MG63 (cell line): ENCODE measurements around the gene LBHD1. TPM values are rescaled to one million over a fixed set of nuclear protein-coding genes. Genes with fewer than 3 reads are reported as not detected.

Experiments
- DNase-seq: peaks from one replicate; pipeline ENCODE4 v3.0.0-alpha.2; 2020
- H3K27me3 ChIP-seq: fragments of 250-450 bp; sonication (Bioruptor Pico); 2 replicates; pipeline ENCODE4 v1.5.1; 2020; ENCODE audit warnings: mild to moderate bottlenecking, moderate library complexity
- H3K36me3 ChIP-seq: fragments of 250-450 bp; sonication (Bioruptor Pico); 2 replicates; pipeline ENCODE4 v1.5.1; 2020; ENCODE audit warnings: mild to moderate bottlenecking, moderate library complexity
- H3K4me3 ChIP-seq: fragments of 250-450 bp; sonication (Bioruptor Pico); 2 replicates; pipeline ENCODE4 v1.5.1; 2020; ENCODE audit warnings: mild to moderate bottlenecking, moderate library complexity
- H3K9me3 ChIP-seq: fragments of 250-450 bp; sonication (Bioruptor Pico); 2 replicates; pipeline ENCODE4 v1.5.1; 2020; ENCODE audit warnings: mild to moderate bottlenecking, moderate library complexity
- total RNA-seq: library from RNA; depleted of rRNA; stranded (reverse); fragments of >200 nt; shearing (Covaris generic); gene quantifications from 2 replicates; pipeline ENCODE4 v1.2.3, GENCODE V29; 2014; ENCODE audit warnings: low replicate concordance; rRNA removed

LBHD1 gene
- total RNA-seq = 4.7 and 9.8 TPM in 2 replicates

DNA sequence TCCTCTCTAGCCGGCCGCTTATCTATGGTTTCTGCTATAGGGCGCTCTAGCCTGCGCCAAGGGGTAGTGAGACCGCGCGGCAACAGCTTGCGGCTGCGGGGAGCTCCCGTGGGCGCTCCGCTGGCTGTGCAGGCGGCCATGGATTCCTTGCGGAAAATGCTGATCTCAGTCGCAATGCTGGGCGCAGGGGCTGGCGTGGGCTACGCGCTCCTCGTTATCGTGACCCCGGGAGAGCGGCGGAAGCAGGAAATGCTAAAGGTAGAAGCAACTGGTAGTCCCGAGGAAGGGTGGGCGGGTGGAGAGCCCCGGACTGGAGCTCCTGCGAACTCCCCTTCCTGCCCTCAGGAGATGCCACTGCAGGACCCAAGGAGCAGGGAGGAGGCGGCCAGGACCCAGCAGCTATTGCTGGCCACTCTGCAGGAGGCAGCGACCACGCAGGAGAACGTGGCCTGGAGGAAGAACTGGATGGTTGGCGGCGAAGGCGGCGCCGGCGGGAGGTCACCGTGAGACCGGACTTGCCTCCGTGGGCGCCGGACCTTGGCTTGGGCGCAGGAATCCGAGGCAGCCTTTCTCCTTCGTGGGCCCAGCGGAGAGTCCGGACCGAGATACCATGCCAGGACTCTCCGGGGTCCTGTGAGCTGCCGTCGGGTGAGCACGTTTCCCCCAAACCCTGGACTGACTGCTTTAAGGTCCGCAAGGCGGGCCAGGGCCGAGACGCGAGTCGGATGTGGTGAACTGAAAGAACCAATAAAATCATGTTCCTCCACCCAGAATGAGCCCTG, at the start of gene LBHD1, which contains the start of gene UQCC3:
TSS of gene LBHD1 (minus strand) at position 660 of the 782 bp plus-strand sequence. CDS start 2,236 bp downstream, outside the sequence.
TSS of gene UQCC3 (plus strand) at position 66 of the 782 bp plus-strand sequence. CDS start at position 139, 73 bp downstream.
- peak; percentile 85 for DNase-seq
- H3K36me3 ChIP-seq = peaks cover 52% of the 10 kb centered on the region
- H3K27me3 ChIP-seq = no peaks in the 10 kb centered on the region
- H3K4me3 ChIP-seq = peak within 1 kb of the TSS; percentile 97
- H3K9me3 ChIP-seq = no peaks in the 10 kb centered on the region

DNA sequence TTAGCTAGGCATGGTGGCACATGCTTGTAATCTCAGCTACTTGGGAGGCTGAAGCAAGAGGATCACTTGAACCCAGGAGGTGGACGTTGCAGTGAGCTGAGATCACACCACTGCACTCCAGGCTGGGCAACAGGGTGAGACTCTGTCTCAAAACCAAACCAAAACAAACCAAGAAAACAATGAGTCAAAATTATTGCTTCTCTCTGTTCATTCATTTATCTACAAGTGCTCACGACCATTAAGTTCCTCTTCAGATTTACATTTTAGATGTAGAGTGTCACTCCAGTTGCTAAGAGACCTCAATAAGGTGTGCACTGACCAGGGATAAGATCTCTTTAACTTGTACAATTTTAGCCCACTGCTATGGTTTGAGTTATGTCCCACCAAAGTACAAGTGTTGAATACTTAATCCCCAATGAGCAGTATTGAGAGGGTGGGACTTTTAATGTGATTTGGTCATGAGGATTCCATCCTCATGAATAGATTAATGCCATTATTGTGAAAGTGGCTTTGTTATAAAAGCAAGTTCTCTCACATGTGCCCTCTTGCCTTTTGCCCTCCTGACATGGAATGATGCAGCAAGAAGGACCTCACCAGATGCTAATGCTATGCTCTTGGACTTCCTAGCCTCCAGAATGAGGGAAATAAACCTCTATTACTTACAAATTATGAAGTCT, 47.4 kb upstream of the LBHD1 start:
- Histone ChIP-seq H3K36me3 (peaks cover 93% of the 10 kb centered on the region), H3K4me3 (no peak overlapping the region), H3K27me3 (no peaks in the 10 kb centered on the region), H3K9me3 (no peaks in the 10 kb centered on the region)
- DNase-seq = no peak

DNA sequence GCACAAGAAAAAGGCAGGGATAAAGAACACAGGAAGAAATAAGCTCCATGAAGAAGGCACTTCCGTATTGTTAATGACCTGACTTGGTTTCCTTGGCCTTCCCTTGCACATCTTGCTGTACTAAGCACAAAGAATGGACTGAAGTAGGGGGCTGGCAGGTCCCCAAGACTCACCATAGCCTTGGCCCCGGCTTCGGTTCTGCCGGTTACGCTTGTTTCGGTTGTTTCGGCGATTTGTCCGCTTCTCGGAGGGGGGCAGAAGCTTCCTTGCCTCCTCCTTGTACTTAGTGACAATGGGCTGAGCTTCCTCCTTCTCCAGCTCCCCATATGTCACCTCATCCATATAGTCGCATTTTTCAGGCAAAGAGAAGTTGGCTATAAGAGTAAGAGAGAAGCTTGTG, 44.7 kb upstream of the LBHD1 start:
- no peaks in the 10 kb centered on the region for H3K9me3 ChIP-seq
- H3K27me3 ChIP-seq = no peaks in the 10 kb centered on the region
- DNase-seq = no peak
- H3K36me3 ChIP-seq = peaks cover 89% of the 10 kb centered on the region
- H3K4me3 ChIP-seq = no peak overlapping the region

DNA sequence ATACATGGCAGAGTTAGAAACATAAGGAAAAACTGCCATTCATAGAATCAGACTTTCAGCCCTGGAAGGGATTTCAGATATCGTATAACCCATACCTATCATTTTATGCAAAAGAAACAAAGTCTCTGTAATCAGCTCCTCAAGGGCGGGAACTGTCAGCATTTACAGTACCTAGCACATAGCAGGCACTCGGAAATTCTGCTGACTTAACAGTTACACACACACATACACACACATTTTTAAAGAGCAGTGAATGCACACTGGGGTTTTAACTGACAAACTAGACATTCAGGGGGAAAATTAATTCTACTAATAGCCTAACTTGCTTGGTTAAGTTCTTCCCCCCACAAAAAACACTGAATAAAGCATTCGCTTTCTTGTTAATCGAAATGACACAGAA, 44.1 kb upstream of the LBHD1 start:
- H3K4me3 ChIP-seq = no peak overlapping the region
- no peaks in the 10 kb centered on the region for H3K27me3 ChIP-seq
- H3K36me3 ChIP-seq = peaks cover 89% of the 10 kb centered on the region
- H3K9me3 ChIP-seq = no peaks in the 10 kb centered on the region
- no peak for DNase-seq

DNA sequence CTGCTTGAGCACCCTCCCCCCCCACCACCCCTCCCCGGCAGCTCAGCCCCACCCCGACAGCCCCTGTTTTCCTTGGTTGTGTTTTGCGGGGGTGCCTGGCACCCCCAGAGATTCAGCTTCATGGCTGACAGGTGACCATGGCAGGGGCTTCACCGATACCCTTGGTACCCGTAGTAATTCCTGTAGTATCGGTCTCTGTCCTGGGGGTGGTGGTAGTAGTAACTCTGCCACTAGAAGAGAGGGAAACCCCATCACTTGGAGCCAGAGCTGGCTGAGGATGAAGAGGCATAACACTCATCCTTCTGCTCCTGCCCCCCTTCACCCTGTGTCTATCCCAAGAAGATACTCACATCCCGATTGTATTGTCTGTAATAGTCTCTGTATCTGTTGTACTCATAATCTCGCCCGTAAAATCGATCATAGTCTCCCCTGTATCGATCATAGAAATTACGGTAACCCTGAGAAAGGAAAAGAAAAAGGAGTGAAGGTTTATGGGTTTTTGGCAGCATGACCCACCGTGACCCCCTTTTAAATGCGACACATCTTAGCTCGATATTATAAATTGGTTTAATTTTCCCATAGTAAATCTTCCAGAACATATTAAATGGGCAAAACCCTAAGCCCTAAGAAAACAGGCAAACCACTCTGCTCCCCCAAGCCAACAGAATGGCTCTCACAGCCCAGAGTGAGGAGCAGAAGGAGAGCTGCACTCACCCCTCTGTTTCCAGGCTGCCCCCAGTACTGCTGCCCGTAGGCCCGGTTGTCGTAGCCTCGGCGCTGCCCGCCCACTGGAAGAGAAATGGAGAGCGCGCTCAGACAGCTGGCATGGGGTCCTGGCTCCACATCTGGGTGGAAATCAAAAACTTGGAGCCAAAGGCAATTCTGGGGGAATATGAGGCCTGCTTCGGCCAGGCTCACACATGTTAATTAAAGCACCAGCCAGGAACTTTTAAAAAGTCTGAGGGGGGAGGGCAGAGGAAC, 43.4 kb upstream of the LBHD1 start:
- Histone ChIP-seq H3K27me3 (no peaks in the 10 kb centered on the region), H3K36me3 (peaks cover 87% of the 10 kb centered on the region), H3K9me3 (no peaks in the 10 kb centered on the region), H3K4me3 (no peak overlapping the region)
- no peak for DNase-seq

DNA sequence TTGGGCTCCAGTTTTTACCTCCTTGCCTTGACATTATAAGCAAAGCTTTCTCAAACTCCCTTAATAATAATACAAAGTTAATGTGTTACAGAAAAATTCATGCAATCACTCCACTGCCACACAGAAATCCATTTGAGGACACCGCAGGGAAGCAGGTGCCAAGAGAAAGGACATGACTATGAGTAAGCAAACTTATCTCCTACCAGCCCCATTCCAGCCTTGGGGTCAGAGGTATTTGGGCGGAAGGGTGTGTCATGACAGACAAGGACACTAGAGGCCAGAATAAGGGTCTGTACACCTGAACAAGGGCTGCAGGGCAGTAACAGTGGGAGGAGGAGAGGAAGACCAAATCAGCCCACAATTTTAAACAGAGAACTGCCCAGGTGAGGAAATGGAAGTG, 41.3 kb upstream of the LBHD1 start:
- no peak overlapping the region for H3K4me3 ChIP-seq
- H3K36me3 ChIP-seq = peaks cover 90% of the 10 kb centered on the region
- no peak for DNase-seq
- H3K9me3 ChIP-seq = no peaks in the 10 kb centered on the region
- H3K27me3 ChIP-seq = no peaks in the 10 kb centered on the region

DNA sequence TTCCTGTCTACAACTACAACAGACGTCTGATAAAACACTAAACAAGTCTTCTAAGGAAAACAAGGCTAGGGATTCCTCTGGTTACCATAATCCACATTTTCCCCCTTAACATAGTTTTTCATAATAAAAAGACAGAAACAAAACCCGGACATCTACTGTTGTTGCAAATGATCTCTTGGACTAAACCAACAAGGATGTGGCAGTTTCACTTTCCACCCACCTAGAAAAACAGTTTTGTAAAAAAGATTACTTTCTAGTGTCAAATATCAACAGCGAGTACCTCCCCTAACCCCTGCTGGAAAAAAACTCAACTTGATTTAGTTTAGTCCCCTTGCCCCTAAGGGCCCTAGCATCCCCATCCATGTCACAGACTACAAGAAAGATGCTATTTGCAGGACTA, 40.8 kb upstream of the LBHD1 start:
- no peak for DNase-seq
- H3K36me3 ChIP-seq = peaks cover 87% of the 10 kb centered on the region
- H3K4me3 ChIP-seq = no peak overlapping the region
- no peaks in the 10 kb centered on the region for H3K27me3 ChIP-seq
- H3K9me3 ChIP-seq = no peaks in the 10 kb centered on the region

DNA sequence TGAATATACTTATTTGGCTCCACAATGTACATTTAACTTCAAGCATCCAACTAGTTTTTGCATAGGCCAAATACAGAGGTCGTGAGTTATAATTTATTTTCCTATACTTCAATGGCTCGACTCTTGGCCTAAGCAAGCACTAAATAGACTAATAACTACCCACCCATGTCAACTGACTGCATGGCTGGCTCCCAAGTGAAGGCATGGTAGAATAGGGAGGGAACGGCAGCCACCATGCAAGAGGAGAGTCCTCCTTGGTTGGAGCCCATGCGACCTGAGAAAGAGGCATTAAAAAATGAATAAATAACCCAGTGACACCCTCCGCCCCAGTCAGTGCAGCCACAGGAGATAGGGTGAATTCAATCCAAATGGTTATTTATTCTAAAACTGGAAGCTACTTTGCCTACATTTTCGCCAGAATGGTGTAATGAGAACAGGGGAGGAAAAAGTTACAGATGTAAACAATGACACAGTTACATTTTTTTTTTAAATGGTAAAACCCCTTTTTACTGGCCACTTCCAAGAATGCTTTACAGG, 40.3 kb upstream of the LBHD1 start:
- Histone ChIP-seq H3K27me3 (no peaks in the 10 kb centered on the region), H3K36me3 (peaks cover 82% of the 10 kb centered on the region), H3K9me3 (no peaks in the 10 kb centered on the region), H3K4me3 (no peak overlapping the region)
- no peak for DNase-seq

DNA sequence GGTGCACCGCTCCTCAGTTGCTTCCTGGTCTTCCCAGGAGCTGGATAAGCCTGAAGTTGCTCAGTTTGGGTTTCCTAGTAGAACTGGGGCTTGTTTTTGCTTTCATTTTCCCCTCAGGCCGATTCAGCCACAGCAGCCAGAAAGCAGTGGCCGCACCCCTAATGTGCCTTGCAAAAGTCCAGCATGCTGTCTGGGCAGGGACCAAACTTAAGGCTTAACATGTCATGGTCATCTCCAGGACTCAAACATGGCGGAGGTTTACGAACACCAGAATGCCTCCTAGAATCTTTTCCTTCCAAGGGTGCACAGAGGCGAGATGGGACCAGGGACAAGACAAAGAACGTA, 37.9 kb upstream of the LBHD1 start:
- peak overlapping the region; percentile 23; the same call in 1 of the 2 replicates for H3K4me3 ChIP-seq
- no peaks in the 10 kb centered on the region for H3K27me3 ChIP-seq
- no peaks in the 10 kb centered on the region for H3K9me3 ChIP-seq
- peak; percentile 22 for DNase-seq
- peaks cover 76% of the 10 kb centered on the region for H3K36me3 ChIP-seq

DNA sequence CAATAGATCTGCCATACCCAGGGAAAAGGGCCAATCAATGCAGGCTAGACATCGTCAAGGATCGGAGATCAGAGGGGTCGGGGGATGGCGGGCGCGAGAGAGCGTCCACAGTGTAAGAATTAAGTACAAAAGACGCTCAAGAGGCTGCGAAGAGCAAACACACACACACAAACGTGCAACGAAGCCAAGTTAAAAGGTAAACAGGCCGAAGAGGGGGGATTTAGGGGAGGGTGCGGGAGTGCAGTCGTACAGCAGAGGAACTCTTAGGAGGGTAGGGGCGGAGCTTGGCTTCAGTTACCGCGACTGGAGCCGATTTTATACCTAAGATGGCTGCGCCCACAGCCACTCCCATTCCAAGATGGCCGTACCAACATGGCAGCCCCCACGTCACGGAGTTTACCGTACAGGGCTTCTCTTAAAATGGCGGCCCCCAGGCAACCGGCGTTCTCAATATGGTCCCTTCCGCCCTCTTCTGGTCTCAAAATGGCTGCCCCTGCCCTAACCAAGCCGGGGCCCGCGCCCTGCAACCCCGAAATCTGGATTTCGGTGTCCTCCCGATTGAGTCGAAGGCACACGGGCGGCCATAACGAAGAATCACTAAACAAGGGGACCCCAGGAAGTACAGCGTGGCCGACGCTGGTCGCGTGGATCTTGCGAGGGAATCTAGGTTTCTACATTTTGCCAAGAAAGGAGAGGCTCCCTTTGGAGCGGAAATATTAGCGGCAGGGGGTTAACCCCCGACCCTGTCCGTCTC, 37.4 kb upstream of the LBHD1 start:
- peak; percentile 77 for DNase-seq
- Histone ChIP-seq H3K4me3 (peak overlapping the region; percentile 23), H3K36me3 (peaks cover 78% of the 10 kb centered on the region), H3K9me3 (no peaks in the 10 kb centered on the region), H3K27me3 (no peaks in the 10 kb centered on the region)

DNA sequence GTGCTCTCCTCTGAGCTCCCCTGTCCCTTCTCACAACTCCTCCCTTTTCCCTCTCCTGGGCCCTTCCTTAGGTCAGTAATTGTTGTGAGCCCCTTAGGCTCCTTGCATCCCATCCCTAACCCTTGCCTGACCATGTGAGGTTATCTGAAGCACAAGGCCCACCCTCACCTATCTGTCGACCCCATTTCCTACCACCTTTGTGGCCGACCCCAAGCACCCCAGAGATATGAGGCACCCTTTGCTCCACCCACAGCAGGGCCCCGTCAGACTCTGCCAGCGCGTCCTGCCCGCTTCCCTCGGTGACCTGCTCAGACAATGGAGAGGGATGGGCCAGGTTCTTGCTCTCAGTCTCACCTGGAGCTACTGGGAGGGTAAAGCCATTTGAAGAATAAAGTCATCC, 36.7 kb upstream of the LBHD1 start:
- Histone ChIP-seq H3K27me3 (no peaks in the 10 kb centered on the region), H3K36me3 (peaks cover 74% of the 10 kb centered on the region), H3K4me3 (no peak overlapping the region), H3K9me3 (no peaks in the 10 kb centered on the region)
- no peak for DNase-seq

DNA sequence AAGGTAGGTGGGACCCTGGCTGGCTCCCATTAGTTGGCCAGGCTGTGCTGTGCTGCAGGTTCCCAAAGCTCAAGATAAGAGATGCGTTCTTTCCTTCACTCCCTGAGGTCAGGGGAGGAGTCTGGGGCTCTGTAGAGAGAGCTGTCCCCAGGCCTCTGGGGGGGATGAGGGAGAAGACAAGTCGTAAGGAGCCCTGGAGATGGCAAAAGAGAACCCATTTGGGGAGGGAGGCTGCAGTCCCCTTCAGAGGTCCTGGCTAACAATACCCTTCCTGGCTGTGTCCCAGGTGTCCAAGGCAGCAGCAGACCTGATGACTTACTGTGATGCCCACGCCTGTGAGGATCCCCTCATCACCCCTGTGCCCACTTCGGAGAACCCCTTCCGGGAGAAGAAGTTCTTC, 36.3 kb upstream of the LBHD1 start:
- Histone ChIP-seq H3K36me3 (peaks cover 74% of the 10 kb centered on the region), H3K9me3 (no peaks in the 10 kb centered on the region), H3K27me3 (no peaks in the 10 kb centered on the region), H3K4me3 (no peak overlapping the region)
- no peak for DNase-seq

DNA sequence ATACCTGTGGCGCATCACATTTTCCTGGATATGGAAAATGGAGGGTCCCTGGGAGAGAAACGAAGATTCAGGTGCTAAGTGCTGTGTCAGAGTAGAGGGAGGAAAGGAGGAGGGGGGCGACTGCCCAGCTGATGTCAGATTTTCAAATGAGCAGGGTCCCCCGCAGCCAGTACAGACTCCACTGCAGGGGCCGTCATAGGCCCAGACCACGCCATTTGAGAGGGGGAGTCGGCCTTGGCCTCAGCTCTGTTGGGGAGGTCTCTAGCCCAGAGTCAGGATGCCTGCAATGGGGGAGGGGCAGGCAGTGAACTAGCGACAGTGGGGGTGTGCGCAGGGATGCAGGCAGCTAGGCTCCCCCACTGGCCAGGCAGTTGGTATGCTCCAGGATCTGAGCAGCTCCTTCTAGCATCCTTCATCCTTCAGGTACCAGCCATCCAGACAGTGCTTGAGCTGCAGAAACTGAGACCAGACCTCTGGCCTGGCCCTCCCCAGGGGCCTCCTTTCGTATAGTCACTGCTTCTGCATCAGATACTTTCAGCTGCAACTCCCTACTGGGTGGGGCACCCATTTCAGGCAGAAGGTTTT, 35.3 kb upstream of the LBHD1 start, which contains the start of the genes BSCL2 and GNG3:
TSS of gene BSCL2 (minus strand) at position 148 of the 585 bp plus-strand sequence. CDS start 229 bp downstream, outside the sequence.
TSS of gene GNG3 (plus strand) at position 400 of the 585 bp plus-strand sequence. CDS start 620 bp downstream, outside the sequence.
- H3K27me3 ChIP-seq = no peaks in the 10 kb centered on the region
- peaks cover 71% of the 10 kb centered on the region for H3K36me3 ChIP-seq
- DNase-seq = no peak
- no peaks in the 10 kb centered on the region for H3K9me3 ChIP-seq
- H3K4me3 ChIP-seq = peak within 1 kb of the TSS; percentile 85

DNA sequence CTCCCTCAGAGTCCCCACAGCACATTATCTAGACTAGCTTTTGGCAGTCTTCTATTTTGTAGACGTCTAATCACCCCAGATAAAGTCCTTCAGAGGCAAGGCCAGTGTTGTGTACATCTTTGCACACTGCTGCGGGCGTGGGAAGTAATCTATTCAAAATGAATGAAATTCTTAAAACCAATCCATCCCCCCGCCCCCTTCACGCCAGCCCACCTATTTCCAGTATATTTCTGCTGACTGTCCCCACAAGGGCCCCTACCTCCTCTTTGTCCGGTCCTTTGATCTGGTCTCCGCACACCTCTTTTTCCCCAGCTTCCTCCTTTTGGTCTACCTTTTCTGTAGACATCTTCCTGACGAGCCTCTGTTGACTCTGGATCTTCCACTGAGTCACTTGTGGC, 34.8 kb upstream of the LBHD1 start:
- no peak for DNase-seq
- Histone ChIP-seq H3K27me3 (no peaks in the 10 kb centered on the region), H3K9me3 (no peaks in the 10 kb centered on the region), H3K4me3 (peak overlapping the region; percentile 85), H3K36me3 (peaks cover 69% of the 10 kb centered on the region)
